Activated naive CD8-positive, alpha-beta T cell treated with anti-CD3 and anti-CD28 coated beads, Interleukin-2, amount 10 ng/mL, durations not matched to agents 7 days and 5 days (primary cell): Measurements from ENCODE around the gene STMP1. TPM values are rescaled to one million over a fixed set of nuclear protein-coding genes. Genes with fewer than 3 reads are reported as not detected.
"Not testable (repeated sequence)": the region's sequence is repeated elsewhere in the genome, so short reads cannot be mapped to it uniquely, and the experiment has no call there.

Experiments
- ATAC-seq: fragments of 150-1000 bp; cut with Tn5 transposase; one replicate; pipeline ENCODE4 v1.10.0; 2021; ENCODE audit warnings: low read depth, moderate library complexity
- POLR2A ChIA-PET: fragments of 350-600 bp; sonication (Branson Sonifier 250); formaldehyde crosslinking; loops from one replicate; lab custom pipeline; 2021; ENCODE audit warnings: antibody characterized with exemption; lab: Charles Lee
- DNase-seq: peaks from one replicate; pipeline ENCODE4 v3.0.0; 2021
- H3K27ac Mint-ChIP-seq: one replicate; pipeline ENCODE4 v1.8.0; 2022; ENCODE audit warnings: mild to moderate bottlenecking, mixed read lengths
- H3K27me3 Mint-ChIP-seq: one replicate; pipeline ENCODE4 v1.8.0; 2022; ENCODE audit warnings: mild to moderate bottlenecking, moderate library complexity, mixed read lengths
- H3K36me3 Mint-ChIP-seq: one replicate; pipeline ENCODE4 v1.8.0; 2021; ENCODE audit warnings: mild to moderate bottlenecking, mixed read lengths
- H3K4me1 Mint-ChIP-seq: one replicate; pipeline ENCODE4 v1.8.0; 2021; ENCODE audit warnings: mixed read lengths
- H3K4me3 Mint-ChIP-seq: one replicate; pipeline ENCODE4 v1.8.0; 2022; ENCODE audit warnings: mild to moderate bottlenecking, moderate library complexity, mixed read lengths
- H3K9me3 Mint-ChIP-seq: one replicate; pipeline ENCODE4 v1.8.0; 2021; ENCODE audit warnings: mixed read lengths
- total RNA-seq, 2 experiments: library from RNA; stranded (reverse); gene quantifications; one replicate each; pipeline ENCODE4 v1.2.3, GENCODE V29; 2021

Gene STMP1
- 10 to 100 TPM; 23.1 to 23.3 TPM for total RNA-seq

GRCh38 chr7:135662373-135663114, at the start of gene STMP1:
STMP1 (plus strand) TSS chr7:135662514.
- Mint-ChIP-seq H3K4me1 (peaks cover 17% of the 10 kb centered on the region), H3K9me3 (no peaks in the 10 kb centered on the region)

GRCh38 chr7:135616136-135616535, 46.2 kb upstream of the STMP1 start:
- H3K36me3 Mint-ChIP-seq, result peaks cover 22% of the 10 kb centered on the region
- no peak overlapping the region for H3K4me3 Mint-ChIP-seq

More at GRCh38 chr7:135662373-135663114, at the start of gene STMP1:
- H3K27me3 Mint-ChIP-seq, result no peaks in the 10 kb centered on the region
- ATAC-seq (peak; percentile 96), DNase-seq (peak; percentile 98)
- H3K27ac Mint-ChIP-seq, result peak within 1 kb of the TSS; percentile 87
- POLR2A ChIA-PET, result interaction anchor here (0.6 to 1.5 kb wide), 4 partner anchors 18 to 389 kb away, joined by 3 to 7 read pairs (median 4); no protein-coding TSS in a partner anchor
- H3K36me3 Mint-ChIP-seq, result peaks cover 2% of the 10 kb centered on the region
- H3K4me3 Mint-ChIP-seq, result peak within 1 kb of the TSS; percentile 91

GRCh38 chr7:135617781-135618180, 44.5 kb upstream of the STMP1 start:
- no peak for DNase-seq
- POLR2A ChIA-PET, result no interaction called here
- no peaks in the 10 kb centered on the region for H3K27me3 Mint-ChIP-seq
- no peak overlapping the region for H3K27ac Mint-ChIP-seq
- no peak for ATAC-seq
- no peaks in the 10 kb centered on the region for H3K4me1 Mint-ChIP-seq
- H3K36me3 Mint-ChIP-seq, result peaks cover 20% of the 10 kb centered on the region
- H3K9me3 Mint-ChIP-seq, result no peaks in the 10 kb centered on the region
- H3K4me3 Mint-ChIP-seq, result no peak overlapping the region

More at GRCh38 chr7:135616136-135616535, 46.2 kb upstream of the STMP1 start:
- H3K9me3 Mint-ChIP-seq, result no peaks in the 10 kb centered on the region
- ATAC-seq, result no peak
- no peak overlapping the region for H3K27ac Mint-ChIP-seq
- POLR2A ChIA-PET, result no interaction called here
- no peak for DNase-seq
- H3K4me1 Mint-ChIP-seq, result no peaks in the 10 kb centered on the region
- no peaks in the 10 kb centered on the region for H3K27me3 Mint-ChIP-seq

GRCh38 chr7:135618510-135618909, 43.8 kb upstream of the STMP1 start:
- DNase-seq, result no peak
- no peak for ATAC-seq
- no peaks in the 10 kb centered on the region for H3K9me3 Mint-ChIP-seq
- H3K36me3 Mint-ChIP-seq, result peaks cover 22% of the 10 kb centered on the region
- H3K4me1 Mint-ChIP-seq, result no peaks in the 10 kb centered on the region
- H3K4me3 Mint-ChIP-seq, result no peak overlapping the region
- H3K27me3 Mint-ChIP-seq, result no peaks in the 10 kb centered on the region
- no peak overlapping the region for H3K27ac Mint-ChIP-seq
- POLR2A ChIA-PET, result no interaction called here

GRCh38 chr7:135620447-135620846, 41.9 kb upstream of the STMP1 start:
- H3K36me3 Mint-ChIP-seq, result peaks cover 22% of the 10 kb centered on the region
- ATAC-seq, result no peak

GRCh38 chr7:135620980-135621850, 41.1 kb upstream of the STMP1 start:
- Mint-ChIP-seq H3K27ac (no peak overlapping the region), H3K4me3 (no peak overlapping the region), H3K4me1 (no peaks in the 10 kb centered on the region), H3K9me3 (no peaks in the 10 kb centered on the region), H3K36me3 (peaks cover 22% of the 10 kb centered on the region), H3K27me3 (no peaks in the 10 kb centered on the region)
- DNase-seq (no peak), ATAC-seq (no peak)
- POLR2A ChIA-PET, result no interaction called here

More at GRCh38 chr7:135620447-135620846, 41.9 kb upstream of the STMP1 start:
- Mint-ChIP-seq H3K4me1 (no peaks in the 10 kb centered on the region), H3K27ac (no peak overlapping the region), H3K9me3 (no peaks in the 10 kb centered on the region), H3K4me3 (no peak overlapping the region), H3K27me3 (no peaks in the 10 kb centered on the region)
- DNase-seq, result no peak
- POLR2A ChIA-PET, result no interaction called here

GRCh38 chr7:135634191-135634878, 28.0 kb upstream of the STMP1 start:
- Mint-ChIP-seq H3K4me3 (no peak overlapping the region), H3K9me3 (no peaks in the 10 kb centered on the region), H3K27me3 (no peaks in the 10 kb centered on the region), H3K27ac (no peak overlapping the region), H3K4me1 (no peaks in the 10 kb centered on the region), H3K36me3 (peaks cover 42% of the 10 kb centered on the region)
- no peak for ATAC-seq
- DNase-seq, result no peak
- POLR2A ChIA-PET, result no interaction called here

GRCh38 chr7:135639690-135640089, 22.6 kb upstream of the STMP1 start:
- DNase-seq, H3K4me3 Mint-ChIP-seq, H3K4me1 Mint-ChIP-seq, H3K27ac Mint-ChIP-seq, H3K27me3 Mint-ChIP-seq, ATAC-seq, H3K9me3 Mint-ChIP-seq, POLR2A ChIA-PET: not testable (repeated sequence)
- H3K36me3 Mint-ChIP-seq, result peaks cover 45% of the 10 kb centered on the region

- no peaks in the 10 kb centered on the region for H3K27me3 Mint-ChIP-seq
- H3K9me3 Mint-ChIP-seq, result no peaks in the 10 kb centered on the region
- H3K36me3 Mint-ChIP-seq, result peaks cover 33% of the 10 kb centered on the region
- DNase-seq, result no peak
- peaks cover 3% of the 10 kb centered on the region for H3K4me1 Mint-ChIP-seq
- peak overlapping the region; percentile 36 for H3K27ac Mint-ChIP-seq
- no peak for ATAC-seq
- no peak overlapping the region for H3K4me3 Mint-ChIP-seq
- POLR2A ChIA-PET, result no interaction called here
Observed at GRCh38 chr7:135644154-135644553, 18.2 kb upstream of the STMP1 start.

- no peaks in the 10 kb centered on the region for H3K27me3 Mint-ChIP-seq
- H3K4me1 Mint-ChIP-seq, result peaks cover 3% of the 10 kb centered on the region
- DNase-seq, result no peak
- no peak overlapping the region for H3K4me3 Mint-ChIP-seq
- H3K36me3 Mint-ChIP-seq, result peaks cover 32% of the 10 kb centered on the region
- no peak overlapping the region for H3K27ac Mint-ChIP-seq
- POLR2A ChIA-PET, result interaction anchor here (0.6 kb wide), 1 partner anchor 136 kb away, joined by 3 read pairs; no protein-coding TSS in a partner anchor
- no peaks in the 10 kb centered on the region for H3K9me3 Mint-ChIP-seq
- ATAC-seq, result no peak
Observed at GRCh38 chr7:135644729-135645128, 17.6 kb upstream of the STMP1 start.

GRCh38 chr7:135645296-135645904, 16.9 kb upstream of the STMP1 start:
- POLR2A ChIA-PET, result interaction anchor here (0.6 kb wide), 1 partner anchor 136 kb away, joined by 3 read pairs; no protein-coding TSS in a partner anchor
- ATAC-seq (no peak), DNase-seq (no peak)
- H3K27me3 Mint-ChIP-seq, result no peaks in the 10 kb centered on the region
- H3K4me1 Mint-ChIP-seq, result peaks cover 3% of the 10 kb centered on the region
- H3K9me3 Mint-ChIP-seq, result no peaks in the 10 kb centered on the region
- H3K36me3 Mint-ChIP-seq, result peaks cover 28% of the 10 kb centered on the region
- H3K4me3 Mint-ChIP-seq, result no peak overlapping the region
- no peak overlapping the region for H3K27ac Mint-ChIP-seq

GRCh38 chr7:135647755-135648154, 14.6 kb upstream of the STMP1 start:
- H3K27ac Mint-ChIP-seq, result no peak overlapping the region
- DNase-seq (no peak), ATAC-seq (no peak)
- no peaks in the 10 kb centered on the region for H3K27me3 Mint-ChIP-seq
- no peak overlapping the region for H3K4me3 Mint-ChIP-seq
- peaks cover 18% of the 10 kb centered on the region for H3K36me3 Mint-ChIP-seq
- H3K4me1 Mint-ChIP-seq, result peaks cover 5% of the 10 kb centered on the region
- POLR2A ChIA-PET, result no interaction called here
- no peaks in the 10 kb centered on the region for H3K9me3 Mint-ChIP-seq

GRCh38 chr7:135648235-135648634, 14.1 kb upstream of the STMP1 start:
- no peaks in the 10 kb centered on the region for H3K9me3 Mint-ChIP-seq
- H3K4me1 Mint-ChIP-seq, result peaks cover 5% of the 10 kb centered on the region
- H3K4me3 Mint-ChIP-seq, result no peak overlapping the region
- peaks cover 18% of the 10 kb centered on the region for H3K36me3 Mint-ChIP-seq
- no peak for ATAC-seq
- POLR2A ChIA-PET, result no interaction called here
- H3K27ac Mint-ChIP-seq, result no peak overlapping the region
- no peaks in the 10 kb centered on the region for H3K27me3 Mint-ChIP-seq
- no peak for DNase-seq
